Measurements from ENCODE around the gene TEPSIN. TPM values are rescaled to one million over a fixed set of nuclear protein-coding genes. Genes with fewer than 3 reads are reported as not detected.

TEPSIN gene
- total RNA-seq, 1 experiment from 2014 or later: 14.5 TPM

DNA sequence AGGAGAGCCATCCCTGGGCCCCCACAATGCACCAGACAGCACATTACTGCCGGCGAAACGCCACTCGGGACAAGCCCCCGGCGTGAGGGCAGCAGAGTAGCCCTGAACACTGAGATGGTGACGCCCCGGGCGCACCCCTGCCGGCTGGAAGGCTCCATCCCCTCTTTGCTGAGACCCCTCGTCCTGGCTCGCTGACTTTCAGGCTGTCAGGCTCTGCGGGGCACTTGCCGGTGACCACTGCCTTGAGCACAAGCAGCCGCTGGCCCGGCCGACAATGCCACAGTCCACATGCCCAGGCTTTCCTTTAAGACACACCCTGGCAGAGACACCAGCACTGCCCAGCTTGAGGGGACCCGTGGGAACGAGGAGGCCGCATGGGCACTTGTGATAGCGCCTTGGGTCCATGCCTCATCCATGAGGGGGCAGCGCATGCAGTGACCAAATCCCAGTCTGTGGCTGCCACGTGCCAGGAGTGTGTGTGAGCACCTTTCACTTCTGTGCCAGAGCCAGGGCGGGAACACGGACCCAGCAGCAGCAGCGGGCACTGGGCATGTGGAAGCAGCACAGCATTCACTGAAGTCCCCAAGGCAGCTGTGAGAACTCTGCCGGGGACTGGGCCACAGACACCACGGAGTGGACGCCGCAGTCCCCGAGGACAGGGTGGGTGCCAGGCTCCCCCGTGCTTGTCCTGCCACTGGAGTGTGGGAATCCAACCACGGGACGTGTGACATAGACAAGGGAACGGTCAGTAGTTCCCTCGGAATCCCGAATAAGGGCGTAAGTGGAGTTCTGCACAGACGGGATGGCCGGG lies 24.7 kb upstream of the TEPSIN start:
- no peak for DNase-seq
- Histone ChIP-seq H3K9me2 (replicated peaks; ENCODE audit: insufficient read depth, low read length) (no peaks in the 10 kb centered on the region), H3K4me3 (ENCODE audit: low read length) (no peak overlapping the region), H3K27ac (ENCODE audit: low read length) (no peak overlapping the region), H3K79me2 (ENCODE audit: low read length) (peaks cover 10% of the 10 kb centered on the region; the same call in 1 of the 2 replicates), H3K9me3 (ENCODE audit: low read length) (no peaks in the 10 kb centered on the region), H3K27me3 (ENCODE audit: low read length) (no peaks in the 10 kb centered on the region), H3K4me2 (ENCODE audit: low read depth, low read length, poor library complexity, severe bottlenecking) (no peak overlapping the region), H2AFZ (ENCODE audit: low read length) (no peak overlapping the region), H3K4me1 (ENCODE audit: low read length) (no peaks in the 10 kb centered on the region), H3K9ac (ENCODE audit: low read length) (no peak overlapping the region), H4K20me1 (ENCODE audit: insufficient read depth, low read depth, low read length) (0 out of 2 replicates have a peak, but pooled peaks cover 4% of the 10 kb centered on the region), H3K36me3 (ENCODE audit: insufficient read depth, low read length) (no peaks in the 10 kb centered on the region)

DNA sequence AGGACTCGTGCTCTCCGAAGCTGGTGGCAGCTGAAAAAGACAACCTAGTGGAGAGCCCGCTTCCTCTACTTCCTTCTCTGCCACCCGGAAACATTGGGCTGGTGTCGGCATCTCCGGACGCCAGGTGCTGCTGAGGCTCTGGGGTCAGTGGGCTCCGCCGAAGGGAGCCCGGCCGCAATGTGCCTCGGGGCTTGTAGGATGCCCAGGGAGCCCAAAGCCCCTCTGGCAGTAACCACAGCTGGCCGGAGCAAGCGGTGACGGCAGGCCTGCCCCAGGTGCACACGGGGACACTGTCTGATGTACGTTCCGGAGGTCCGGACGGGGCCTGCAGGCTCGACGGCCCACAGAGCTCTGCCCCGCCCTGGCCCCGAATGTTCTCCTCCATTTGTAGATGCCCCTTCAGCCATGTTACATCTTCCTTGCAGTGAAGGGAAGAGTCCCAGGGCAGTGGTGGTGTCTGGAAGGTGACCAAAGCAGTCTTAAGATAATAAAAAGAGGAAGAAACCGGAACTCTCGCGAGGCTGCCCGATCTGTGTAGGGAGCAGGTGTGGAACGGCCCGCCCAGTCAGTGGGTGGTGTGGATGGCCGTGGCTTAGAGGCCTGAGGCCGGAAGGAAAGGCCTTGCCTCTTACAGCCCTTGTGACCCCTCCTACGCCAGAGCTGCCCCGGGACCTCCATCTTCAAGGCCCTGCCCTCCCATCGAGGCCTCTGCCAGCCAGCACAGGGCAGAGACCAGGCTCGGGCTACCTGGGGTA lies 22.9 kb upstream of the TEPSIN start:
- H3K9me2 ChIP-seq (replicated peaks; ENCODE audit: insufficient read depth, low read length): no peaks in the 10 kb centered on the region
- no peak overlapping the region for H3K4me3 ChIP-seq (ENCODE audit: low read length)
- no peak overlapping the region for H2AFZ ChIP-seq (ENCODE audit: low read length)
- H3K36me3 ChIP-seq (ENCODE audit: insufficient read depth, low read length): no peaks in the 10 kb centered on the region
- no peaks in the 10 kb centered on the region for H4K20me1 ChIP-seq (ENCODE audit: insufficient read depth, low read depth, low read length)
- no peaks in the 10 kb centered on the region for H3K4me1 ChIP-seq (ENCODE audit: low read length)
- H3K4me2 ChIP-seq (ENCODE audit: low read depth, low read length, poor library complexity, severe bottlenecking): no peak overlapping the region
- no peaks in the 10 kb centered on the region for H3K27me3 ChIP-seq (ENCODE audit: low read length)
- peaks cover 1% of the 10 kb centered on the region; the same call in 1 of the 2 replicates for H3K79me2 ChIP-seq (ENCODE audit: low read length)
- H3K9me3 ChIP-seq (ENCODE audit: low read length): no peaks in the 10 kb centered on the region
- no peak overlapping the region for H3K9ac ChIP-seq (ENCODE audit: low read length)
- no peak for DNase-seq
- no peak overlapping the region for H3K27ac ChIP-seq (ENCODE audit: low read length)

DNA sequence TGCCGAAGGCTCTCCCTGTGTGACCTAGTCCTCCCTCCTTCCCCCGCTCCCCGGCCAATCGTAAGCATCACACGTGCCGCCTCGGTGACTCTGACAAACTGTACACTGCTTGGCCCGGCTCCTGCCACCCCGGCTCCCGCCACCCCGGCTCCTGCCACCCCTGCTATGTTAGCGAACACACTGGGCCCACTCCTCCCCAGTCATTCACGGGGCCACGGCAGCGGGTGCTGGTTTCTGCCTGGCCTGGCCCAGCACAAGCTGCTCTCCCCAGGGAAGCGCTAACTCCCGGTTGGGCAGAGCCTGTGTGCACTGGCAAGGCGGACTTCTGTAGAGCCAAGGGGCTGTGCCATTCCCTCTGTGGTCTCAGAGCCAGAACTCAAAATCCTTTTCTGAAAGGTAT lies 22.2 kb upstream of the TEPSIN start:
- Histone ChIP-seq H4K20me1 (ENCODE audit: insufficient read depth, low read depth, low read length) (no peaks in the 10 kb centered on the region), H3K79me2 (ENCODE audit: low read length) (no peaks in the 10 kb centered on the region), H3K4me1 (ENCODE audit: low read length) (no peaks in the 10 kb centered on the region), H3K36me3 (ENCODE audit: insufficient read depth, low read length) (no peaks in the 10 kb centered on the region), H3K9me2 (replicated peaks; ENCODE audit: insufficient read depth, low read length) (no peaks in the 10 kb centered on the region), H2AFZ (ENCODE audit: low read length) (no peak overlapping the region), H3K27me3 (ENCODE audit: low read length) (no peaks in the 10 kb centered on the region), H3K27ac (ENCODE audit: low read length) (no peak overlapping the region), H3K4me2 (ENCODE audit: low read depth, low read length, poor library complexity, severe bottlenecking) (no peak overlapping the region), H3K9me3 (ENCODE audit: low read length) (no peaks in the 10 kb centered on the region), H3K9ac (ENCODE audit: low read length) (no peak overlapping the region), H3K4me3 (ENCODE audit: low read length) (no peak overlapping the region)
- DNase-seq: no peak

DNA sequence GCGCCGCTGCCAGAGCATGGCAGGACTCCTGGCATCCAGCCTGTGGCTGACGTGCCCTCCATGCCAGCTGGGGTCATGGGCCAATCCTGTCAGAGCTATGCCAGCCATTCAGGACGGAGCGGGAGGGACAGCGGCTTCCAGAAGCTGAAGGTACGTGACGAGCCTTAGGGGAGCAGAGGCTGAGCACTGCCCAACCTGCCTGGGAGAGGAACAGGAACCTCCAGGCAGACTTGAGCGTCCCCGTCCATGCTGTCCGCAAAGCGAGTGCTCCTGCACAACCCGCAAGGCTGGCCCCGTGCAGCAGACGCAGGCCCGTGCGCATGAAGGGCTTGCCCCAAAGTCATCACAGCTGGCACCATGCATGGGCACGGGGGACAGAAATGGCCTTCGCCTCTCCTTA lies 21.8 kb upstream of the TEPSIN start:
- no peaks in the 10 kb centered on the region for H3K4me1 ChIP-seq (ENCODE audit: low read length)
- H3K27ac ChIP-seq (ENCODE audit: low read length): no peak overlapping the region
- H3K27me3 ChIP-seq (ENCODE audit: low read length): no peaks in the 10 kb centered on the region
- no peak overlapping the region for H3K9ac ChIP-seq (ENCODE audit: low read length)
- no peaks in the 10 kb centered on the region for H3K9me3 ChIP-seq (ENCODE audit: low read length)
- no peaks in the 10 kb centered on the region for H3K9me2 ChIP-seq (replicated peaks; ENCODE audit: insufficient read depth, low read length)
- no peaks in the 10 kb centered on the region for H4K20me1 ChIP-seq (ENCODE audit: insufficient read depth, low read depth, low read length)
- no peak for DNase-seq
- no peaks in the 10 kb centered on the region for H3K79me2 ChIP-seq (ENCODE audit: low read length)
- H2AFZ ChIP-seq (ENCODE audit: low read length): no peak overlapping the region
- no peak overlapping the region for H3K4me2 ChIP-seq (ENCODE audit: low read depth, low read length, poor library complexity, severe bottlenecking)
- H3K36me3 ChIP-seq (ENCODE audit: insufficient read depth, low read length): no peaks in the 10 kb centered on the region
- H3K4me3 ChIP-seq (ENCODE audit: low read length): no peak overlapping the region

DNA sequence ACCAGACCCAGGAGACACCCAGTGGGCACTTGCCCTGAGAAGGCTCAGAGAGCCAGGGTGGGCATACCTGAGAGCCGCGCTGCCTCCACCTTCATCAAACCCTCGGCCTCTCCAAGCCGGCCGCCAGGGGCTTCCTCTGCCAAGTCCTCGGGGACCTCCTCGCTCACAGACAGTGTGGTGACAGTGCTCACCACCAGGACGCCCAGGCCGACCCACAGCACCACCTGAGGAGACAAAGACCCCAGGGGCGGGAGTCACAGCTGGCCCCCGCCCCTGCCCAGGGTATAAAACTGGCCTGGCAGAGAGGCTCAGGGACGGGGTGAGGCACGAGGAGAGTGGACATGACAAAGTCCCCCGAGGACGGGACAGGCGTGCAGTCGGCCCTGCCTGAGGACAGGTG lies 21.3 kb upstream of the TEPSIN start:
- no peaks in the 10 kb centered on the region for H4K20me1 ChIP-seq (ENCODE audit: insufficient read depth, low read depth, low read length)
- no peaks in the 10 kb centered on the region for H3K9me2 ChIP-seq (replicated peaks; ENCODE audit: insufficient read depth, low read length)

DNA sequence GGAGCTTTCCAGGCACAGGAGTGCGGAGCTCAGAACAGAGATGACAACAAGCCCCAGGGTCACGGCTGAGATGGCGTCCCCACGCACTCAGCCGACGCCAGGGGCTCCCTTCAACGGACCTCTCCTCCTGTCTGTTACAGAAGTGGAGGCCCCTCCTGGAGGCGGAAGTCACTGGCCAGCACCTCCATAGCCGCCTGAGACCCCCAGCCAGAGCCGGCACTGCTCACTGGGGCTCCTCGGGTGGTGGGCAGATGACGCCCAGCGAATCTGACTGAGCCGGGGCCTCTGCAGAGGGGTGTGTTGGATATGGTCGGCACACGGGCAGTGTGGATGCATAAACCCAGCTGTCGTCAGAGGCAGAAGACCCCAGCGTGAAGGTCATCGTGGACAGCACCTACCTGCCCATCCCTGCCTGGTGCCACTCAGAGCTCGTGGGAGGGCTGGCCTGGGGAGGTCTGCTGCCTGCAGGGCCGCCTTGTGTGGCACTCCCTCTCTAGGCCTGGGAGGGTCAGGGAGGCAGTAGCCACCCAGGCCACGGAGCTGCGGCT lies 20.3 kb upstream of the TEPSIN start:
- H3K27me3 ChIP-seq (ENCODE audit: low read length): no peaks in the 10 kb centered on the region
- no peaks in the 10 kb centered on the region for H3K36me3 ChIP-seq (ENCODE audit: insufficient read depth, low read length)
- no peak overlapping the region for H2AFZ ChIP-seq (ENCODE audit: low read length)
- H3K9me3 ChIP-seq (ENCODE audit: low read length): no peaks in the 10 kb centered on the region
- H3K27ac ChIP-seq (ENCODE audit: low read length): no peak overlapping the region
- no peaks in the 10 kb centered on the region for H4K20me1 ChIP-seq (ENCODE audit: insufficient read depth, low read depth, low read length)
- no peaks in the 10 kb centered on the region for H3K79me2 ChIP-seq (ENCODE audit: low read length)
- no peaks in the 10 kb centered on the region for H3K9me2 ChIP-seq (replicated peaks; ENCODE audit: insufficient read depth, low read length)
- H3K4me1 ChIP-seq (ENCODE audit: low read length): no peaks in the 10 kb centered on the region
- H3K9ac ChIP-seq (ENCODE audit: low read length): no peak overlapping the region
- no peak overlapping the region for H3K4me2 ChIP-seq (ENCODE audit: low read depth, low read length, poor library complexity, severe bottlenecking)
- no peak for DNase-seq
- H3K4me3 ChIP-seq (ENCODE audit: low read length): no peak overlapping the region

More for the DNA sequence above, 21.3 kb upstream of the TEPSIN start:
- no peak overlapping the region for H2AFZ ChIP-seq (ENCODE audit: low read length)
- H3K4me3 ChIP-seq (ENCODE audit: low read length): no peak overlapping the region
- no peak overlapping the region for H3K9ac ChIP-seq (ENCODE audit: low read length)
- DNase-seq: no peak
- H3K27me3 ChIP-seq (ENCODE audit: low read length): no peaks in the 10 kb centered on the region
- no peaks in the 10 kb centered on the region for H3K36me3 ChIP-seq (ENCODE audit: insufficient read depth, low read length)
- no peaks in the 10 kb centered on the region for H3K9me3 ChIP-seq (ENCODE audit: low read length)
- H3K79me2 ChIP-seq (ENCODE audit: low read length): no peaks in the 10 kb centered on the region
- H3K4me1 ChIP-seq (ENCODE audit: low read length): no peaks in the 10 kb centered on the region
- no peak overlapping the region for H3K4me2 ChIP-seq (ENCODE audit: low read depth, low read length, poor library complexity, severe bottlenecking)
- no peak overlapping the region for H3K27ac ChIP-seq (ENCODE audit: low read length)

DNA sequence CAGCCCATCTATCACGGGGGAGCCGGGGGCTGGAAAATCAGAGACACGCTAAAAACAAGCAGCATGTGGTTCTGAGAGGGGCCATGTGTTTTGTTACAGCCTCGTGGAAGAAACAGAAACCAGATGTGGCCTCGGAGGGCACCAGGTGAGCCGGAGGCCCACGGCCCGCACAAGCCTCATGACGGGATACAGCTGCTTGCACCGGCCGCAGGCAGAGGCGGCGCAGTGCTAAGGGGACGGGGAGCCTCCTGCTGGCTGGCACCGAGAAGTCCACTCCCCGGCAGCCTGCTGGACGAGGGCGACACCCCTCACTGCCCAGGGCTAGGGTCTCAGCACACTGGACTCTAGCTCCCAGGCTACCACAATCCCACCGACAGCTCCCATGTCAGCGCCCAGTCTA lies 19.4 kb upstream of the TEPSIN start:
- Histone ChIP-seq H3K4me3 (ENCODE audit: low read length) (no peak overlapping the region), H3K4me1 (ENCODE audit: low read length) (no peaks in the 10 kb centered on the region), H4K20me1 (ENCODE audit: insufficient read depth, low read depth, low read length) (0 out of 2 replicates have a peak, but pooled peaks cover 3% of the 10 kb centered on the region), H3K36me3 (ENCODE audit: insufficient read depth, low read length) (no peaks in the 10 kb centered on the region), H2AFZ (ENCODE audit: low read length) (no peak overlapping the region), H3K9me2 (replicated peaks; ENCODE audit: insufficient read depth, low read length) (no peaks in the 10 kb centered on the region), H3K27ac (ENCODE audit: low read length) (no peak overlapping the region), H3K79me2 (ENCODE audit: low read length) (no peaks in the 10 kb centered on the region), H3K9ac (ENCODE audit: low read length) (no peak overlapping the region), H3K4me2 (ENCODE audit: low read depth, low read length, poor library complexity, severe bottlenecking) (no peak overlapping the region), H3K27me3 (ENCODE audit: low read length) (no peaks in the 10 kb centered on the region), H3K9me3 (ENCODE audit: low read length) (no peaks in the 10 kb centered on the region)
- DNase-seq: no peak

DNA sequence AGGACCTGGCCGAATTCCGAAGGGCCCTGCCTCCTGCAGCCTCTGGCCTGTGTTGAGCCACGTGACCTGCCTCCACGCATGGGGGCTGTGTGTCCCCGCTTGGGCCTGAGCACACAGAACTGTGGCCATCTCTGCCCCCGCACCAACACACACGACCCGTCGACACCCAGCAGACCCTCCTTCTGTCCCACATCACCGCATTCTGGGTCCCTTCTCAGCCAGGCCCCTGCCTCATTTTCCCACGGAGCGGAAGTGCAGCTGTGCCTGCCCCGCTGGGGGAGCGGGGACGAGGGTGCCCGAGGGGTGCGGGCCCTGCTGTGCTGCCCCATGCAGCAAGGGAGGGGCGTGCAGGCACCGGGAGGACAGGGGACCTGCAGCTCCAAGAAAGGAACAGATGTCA lies 18.7 kb upstream of the TEPSIN start:
- no peak overlapping the region for H3K9ac ChIP-seq (ENCODE audit: low read length)
- no peaks in the 10 kb centered on the region for H3K79me2 ChIP-seq (ENCODE audit: low read length)
- peaks cover 7% of the 10 kb centered on the region for H3K4me1 ChIP-seq (ENCODE audit: low read length)
- H3K9me2 ChIP-seq (replicated peaks; ENCODE audit: insufficient read depth, low read length): no peaks in the 10 kb centered on the region
- H3K27ac ChIP-seq (ENCODE audit: low read length): no peak overlapping the region
- H2AFZ ChIP-seq (ENCODE audit: low read length): no peak overlapping the region
- H3K9me3 ChIP-seq (ENCODE audit: low read length): no peaks in the 10 kb centered on the region
- no peaks in the 10 kb centered on the region for H3K27me3 ChIP-seq (ENCODE audit: low read length)
- H3K36me3 ChIP-seq (ENCODE audit: insufficient read depth, low read length): no peaks in the 10 kb centered on the region
- peaks cover 9% of the 10 kb centered on the region; the same call in 1 of the 2 replicates for H4K20me1 ChIP-seq (ENCODE audit: insufficient read depth, low read depth, low read length)
- no peak overlapping the region for H3K4me2 ChIP-seq (ENCODE audit: low read depth, low read length, poor library complexity, severe bottlenecking)
- DNase-seq: no peak
- no peak overlapping the region for H3K4me3 ChIP-seq (ENCODE audit: low read length)

All from Karpas-422 (cell line).